ENCODE data around the gene PPP1R27. TPM values are rescaled to one million over a fixed set of nuclear protein-coding genes. Genes with fewer than 3 reads are reported as not detected.

The PPP1R27 gene
- total and polyA plus RNA-seq, 9 of the 15 experiments (the other 6 are each of a cell fraction or from before 2014, with no cell fraction given), result 0.29 to 6.9 (median 1.5) TPM; not detected in 2

DNA sequence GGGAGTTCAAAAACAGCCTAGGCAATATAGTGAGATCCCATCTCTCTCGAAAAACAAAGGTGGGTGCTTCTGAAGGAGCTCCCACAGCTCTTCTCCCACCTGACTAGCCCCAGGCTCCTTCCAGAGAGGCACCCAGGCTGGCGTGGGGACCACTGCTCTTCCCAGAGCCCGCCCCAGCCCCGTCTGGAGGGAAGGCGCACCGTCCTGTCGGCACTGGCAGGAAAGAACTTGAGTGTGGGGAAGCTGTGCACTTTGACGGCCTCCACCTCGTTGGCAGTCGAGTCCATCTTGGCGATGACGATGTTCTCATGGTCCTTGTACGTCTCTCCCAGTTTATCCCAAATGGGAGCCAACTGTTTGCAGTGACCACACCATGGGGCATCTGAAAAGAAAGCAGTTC lies 10.5 kb upstream of the PPP1R27 start:
- intact Hi-C loops (cut with micrococcal nuclease) (no loop called here), in situ Hi-C loops (cut with MboI) (no loop called here)
- Histone ChIP-seq H2AFZ (ENCODE audit: low read depth, low read length) (no peak overlapping the region), H3K4me3 (no peak overlapping the region), H3K4me2 (ENCODE audit: insufficient read depth, low read length) (no peak overlapping the region), H3K9ac (ENCODE audit: insufficient read depth in 1 of 2, low read depth in 2 of 2, low read length in 2 of 2) (no peak overlapping the region), H3K27ac (ENCODE audit: extremely low read depth, low read depth, low read length) (no peak overlapping the region), H3K79me2 (ENCODE audit: control insufficient read depth, insufficient read depth, low read length) (no peaks in the 10 kb centered on the region), H4K20me1 (replicated peaks; ENCODE audit: control insufficient read depth, insufficient read depth, low read length) (peaks cover 13% of the 10 kb centered on the region), H3K4me1 (replicated peaks in 1 of 2; ENCODE audit: control insufficient read depth in 2 of 2, insufficient read depth in 2 of 2, low read length in 2 of 2) (peaks cover 0 to 39% of the 10 kb centered on the region in 2 experiments; a peak in 2 of 5 replicates), H3K9me3 (replicated peaks; ENCODE audit: control insufficient read depth, insufficient read depth, low read depth, low read length) (no peaks in the 10 kb centered on the region), H3K36me3 (ENCODE audit: control insufficient read depth, insufficient read depth, low read length) (peaks cover 70% of the 10 kb centered on the region; the same call in 2 of the 3 replicates), H3K27me3 (ENCODE audit: control insufficient read depth in 2 of 2, insufficient read depth in 2 of 2, low read length in 2 of 2) (no peaks in the 10 kb centered on the region), H3K9me1 (ENCODE audit: control insufficient read depth, insufficient read depth, low read length) (no peaks in the 10 kb centered on the region)
- FAIRE-seq (no peak), ATAC-seq (no peak), DNase-seq (ENCODE audit: extremely low read depth in 1 of 4, low spot score in 3 of 4) (no peak)
- 95% methylated on average over 13 of the region's 13 CpGs for WGBS (ENCODE audit: insufficient coverage, low coverage, missing lambda C conversion rate)
- BruUV-seq (replicated peaks), result no TSS peak
- CTCF ChIA-PET (ENCODE audit: low intra/inter-chr PET ratio), result no interaction called here
- no peak for TF ChIP-seq MAFK (IDR thresholded peaks at IDR 0.05; ENCODE audit: low read length)
- no peak for TF ChIP-seq PHB2 (IDR thresholded peaks at IDR 0.05; ENCODE audit: low read depth)
- TF ChIP-seq FUS (optimal IDR thresholded peaks at IDR 0.05; ENCODE audit: low read depth, low read length), result no peak
- POLR2A ChIA-PET, result interaction anchor here (0.7 to 8.0 kb wide), 4 partner anchors 8 to 160 kb away, joined by 3 to 85 read pairs (median 4); partner anchors contain the start of gene MCRIP1

DNA sequence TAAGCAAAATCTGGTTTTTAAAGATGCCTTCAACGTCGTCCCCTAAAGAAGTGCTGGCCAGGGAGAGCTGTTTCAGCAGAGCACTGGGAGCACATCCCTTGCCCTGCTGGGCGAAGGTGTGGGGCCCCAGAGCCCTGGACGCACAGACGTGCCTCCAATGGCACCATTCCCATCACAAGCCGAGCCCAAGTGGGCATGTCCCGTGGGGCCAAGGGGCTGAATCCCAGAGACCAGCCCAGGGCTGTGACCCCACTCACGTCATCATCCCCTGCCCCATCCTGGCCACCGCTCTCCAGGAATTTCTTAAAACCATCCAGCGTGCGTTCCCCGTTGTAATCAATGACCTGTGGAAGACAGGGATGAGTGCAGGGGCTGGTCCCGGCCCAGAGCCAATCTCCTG lies 10.0 kb upstream of the PPP1R27 start:
- POLR2A ChIA-PET, result interaction anchor here (1.6 to 8.0 kb wide), 3 partner anchors 8 to 20 kb away, joined by 5 to 85 read pairs (median 6); partner anchors contain the start of gene MCRIP1
- intact Hi-C loops (cut with micrococcal nuclease), result no loop called here
- DNase-seq (ENCODE audit: extremely low read depth in 1 of 4, low spot score in 3 of 4) (no peak), FAIRE-seq (no peak), ATAC-seq (no peak)
- no peak overlapping the region for H2AFZ ChIP-seq (ENCODE audit: low read depth, low read length)
- TF ChIP-seq TOE1 (IDR thresholded peaks at IDR 0.05; ENCODE audit: borderline replicate concordance), result no peak
- no peak for TF ChIP-seq TOE1 (CRISPR knock-in tag; IDR thresholded peaks at IDR 0.05; ENCODE audit: borderline replicate concordance, low read depth)
- TF ChIP-seq POLR2G (IDR thresholded peaks at IDR 0.05; ENCODE audit: low read depth, low read length), result peak; percentile 69
- no peak for TF ChIP-seq TARDBP (IDR thresholded peaks at IDR 0.05)
- peak; percentile 41 for TF ChIP-seq RBFOX2 (IDR thresholded peaks at IDR 0.05; ENCODE audit: low read depth, low read length)
- CTCF ChIA-PET (ENCODE audit: low intra/inter-chr PET ratio), result no interaction called here
- H3K9me3 ChIP-seq (replicated peaks; ENCODE audit: control insufficient read depth, insufficient read depth, low read depth, low read length), result no peaks in the 10 kb centered on the region
- H3K36me3 ChIP-seq (ENCODE audit: control insufficient read depth, insufficient read depth, low read length), result peaks cover 66% of the 10 kb centered on the region; the same call in 2 of the 3 replicates
- H4K20me1 ChIP-seq (replicated peaks; ENCODE audit: control insufficient read depth, insufficient read depth, low read length), result peaks cover 13% of the 10 kb centered on the region
- BruUV-seq (replicated peaks), result no TSS peak
- WGBS (ENCODE audit: insufficient coverage, low coverage, missing lambda C conversion rate), result 94% methylated on average over 11 of the region's 13 CpGs
- no peaks in the 10 kb centered on the region for H3K27me3 ChIP-seq (ENCODE audit: control insufficient read depth in 2 of 2, insufficient read depth in 2 of 2, low read length in 2 of 2)
- in situ Hi-C loops (cut with MboI), result no loop called here
- H3K9ac ChIP-seq (ENCODE audit: insufficient read depth in 1 of 2, low read depth in 2 of 2, low read length in 2 of 2), result no peak overlapping the region
- H3K4me3 ChIP-seq, result no peak overlapping the region
- H3K4me2 ChIP-seq (ENCODE audit: insufficient read depth, low read length), result no peak overlapping the region
- no peak overlapping the region for H3K27ac ChIP-seq (ENCODE audit: extremely low read depth, low read depth, low read length)
- peaks cover 0 to 40% of the 10 kb centered on the region in 2 experiments; a peak in 2 of 5 replicates for H3K4me1 ChIP-seq (replicated peaks in 1 of 2; ENCODE audit: control insufficient read depth in 2 of 2, insufficient read depth in 2 of 2, low read length in 2 of 2)
- no peaks in the 10 kb centered on the region for H3K79me2 ChIP-seq (ENCODE audit: control insufficient read depth, insufficient read depth, low read length)
- H3K9me1 ChIP-seq (ENCODE audit: control insufficient read depth, insufficient read depth, low read length), result no peaks in the 10 kb centered on the region
